Endometrium (tissue), 2 donors: ENCODE data around the gene NFE2L1.
A peak's percentile ranks its signal among the peaks of the same experiment; 100 is the strongest.

Source experiments
- FAIRE-seq: peaks from 2 replicates; lab custom pipeline; 2012; peaks lifted over from hg19 to GRCh38; lab: Jason Lieb, UNC
- donor health status: control.
- donor health status: control.

Gene NFE2L1

GRCh38 chr17:48047113-48047740, 932 bp upstream of the NFE2L1 start:
- FAIRE-seq, result no peak

DNA sequence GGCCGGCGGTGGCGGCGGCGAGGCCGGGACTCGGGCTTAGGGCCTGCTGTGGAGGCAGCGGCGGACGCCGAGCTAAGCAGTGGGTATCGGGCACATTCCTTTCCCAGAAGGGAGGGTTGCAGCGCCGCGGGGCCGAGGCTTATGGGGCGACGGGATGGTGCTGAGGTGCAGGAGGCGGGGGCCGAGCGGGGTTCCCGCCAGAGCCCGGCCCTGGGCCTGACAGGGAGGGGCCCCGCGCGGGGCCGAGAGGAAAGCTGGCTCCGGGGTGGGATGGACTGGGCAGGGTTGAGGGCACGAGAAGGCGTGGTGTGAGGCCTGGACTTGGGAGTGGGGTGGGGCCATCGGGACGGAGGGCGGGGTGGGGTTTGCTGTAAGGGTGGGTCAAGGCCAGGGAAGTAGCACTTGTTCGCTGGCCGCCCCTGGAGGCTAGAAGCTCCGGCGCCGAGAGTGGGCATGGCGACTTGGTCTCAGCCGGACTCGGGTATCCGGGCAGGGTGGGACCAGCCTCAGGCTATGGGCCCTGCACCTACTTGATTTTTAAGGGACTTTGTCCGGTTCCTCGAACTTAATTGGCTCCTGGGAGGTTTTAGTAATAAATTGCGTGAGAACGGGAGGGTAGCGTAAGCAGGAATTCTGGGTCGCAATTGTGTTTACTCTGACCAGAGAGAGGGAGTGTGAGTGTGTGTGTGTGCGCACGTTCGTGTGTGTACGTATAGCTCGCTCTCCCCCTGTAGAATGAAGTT, 396 bp downstream of the NFE2L1 start:
- FAIRE-seq, result no peak

- no peak for FAIRE-seq
Observed at GRCh38 chr17:48051283-48051682, 3.1 kb downstream of the NFE2L1 start.

- peak; percentile 79 for FAIRE-seq
Observed at GRCh38 chr17:48051706-48052486, 3.7 kb downstream of the NFE2L1 start.

DNA sequence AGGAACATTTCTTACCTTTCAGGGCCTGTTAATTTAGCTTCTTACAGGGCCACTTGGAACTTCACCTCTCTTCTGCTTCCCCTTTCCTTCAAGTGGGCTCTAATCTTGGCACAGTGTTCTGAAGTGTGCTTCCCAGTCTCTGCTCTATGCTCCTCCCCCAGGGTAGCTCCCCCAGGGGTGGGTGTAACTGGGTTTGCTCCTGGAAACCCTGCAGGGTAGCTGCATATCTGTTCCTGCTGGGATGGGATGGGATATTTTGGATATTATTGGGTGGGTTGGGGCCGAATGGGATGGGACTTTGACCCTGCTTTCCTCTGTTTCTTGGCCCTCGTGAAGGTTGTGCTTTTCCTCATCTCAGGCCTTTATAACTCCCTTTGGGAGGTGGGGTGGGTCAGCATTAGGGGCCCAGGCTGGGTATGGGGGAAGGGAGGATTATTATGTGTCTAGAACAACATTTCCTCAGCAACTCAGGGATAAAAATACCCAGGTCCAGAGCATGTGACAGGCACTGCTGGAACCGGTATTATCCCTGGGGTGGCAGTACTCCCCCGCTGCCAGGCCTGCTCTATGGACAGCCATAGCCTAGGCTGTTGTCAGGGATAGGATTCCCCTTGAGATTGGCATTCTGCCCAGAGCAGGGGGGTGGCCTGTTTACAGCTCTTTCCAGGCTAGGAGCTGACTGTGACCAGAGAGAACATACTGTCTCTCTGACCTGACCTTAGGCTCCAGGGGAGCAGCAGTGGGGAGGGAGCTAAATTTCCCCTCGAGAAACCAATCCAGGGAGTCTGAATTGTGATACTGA, 5.0 kb downstream of the NFE2L1 start:
- no peak for FAIRE-seq

GRCh38 chr17:48053758-48054237, 5.6 kb downstream of the NFE2L1 start:
- FAIRE-seq, result no peak

DNA sequence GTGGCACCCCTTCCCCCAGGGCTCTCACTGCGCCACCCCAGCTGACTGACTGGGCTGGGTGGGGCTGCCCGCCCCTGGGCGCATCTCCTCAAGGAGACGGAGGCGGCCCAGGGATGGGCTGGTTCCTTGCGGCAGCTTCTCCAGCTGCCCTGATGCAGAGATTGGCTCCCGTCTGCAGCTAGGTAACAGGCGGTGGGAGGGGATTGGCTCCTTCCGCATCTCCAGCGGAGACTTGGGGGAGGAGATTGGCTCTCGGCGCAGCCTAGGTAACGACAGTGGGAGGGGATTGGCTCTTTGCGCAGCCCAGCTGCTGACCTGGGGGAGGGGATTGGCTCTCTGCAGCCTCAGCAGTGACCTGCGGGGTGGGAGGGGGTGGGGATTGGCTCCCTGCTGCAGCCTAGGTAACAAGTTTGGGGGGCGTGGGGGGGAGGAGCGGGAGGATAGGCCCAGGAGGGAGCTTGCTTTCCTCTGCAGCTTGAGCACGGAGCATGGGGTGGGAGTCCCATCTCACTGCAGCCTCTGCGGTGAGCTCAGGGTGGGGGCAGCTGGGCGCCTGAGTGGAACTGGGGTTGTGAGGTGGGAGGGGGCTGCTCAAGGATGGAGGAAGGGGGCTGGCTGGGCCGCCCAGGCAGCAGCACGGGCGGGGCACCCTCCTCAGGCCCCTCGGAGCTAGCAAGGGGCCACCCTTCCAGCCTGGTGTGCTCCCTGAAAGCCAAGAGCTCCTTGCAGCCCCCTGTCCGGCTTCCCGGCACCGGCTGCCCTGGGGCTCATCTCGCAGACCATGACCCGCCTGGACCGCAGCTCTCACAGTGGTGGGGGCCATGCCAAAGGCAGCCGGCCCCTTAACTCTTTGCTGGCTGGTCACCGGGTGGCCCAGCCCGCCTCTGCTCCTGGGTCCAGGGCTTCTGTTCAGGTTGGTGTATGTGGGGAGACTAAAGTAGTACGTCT, 6.4 kb downstream of the NFE2L1 start:
- peak; percentile 21 for FAIRE-seq

- FAIRE-seq, result no peak
Observed at GRCh38 chr17:48055531-48056245, 7.5 kb downstream of the NFE2L1 start.

DNA sequence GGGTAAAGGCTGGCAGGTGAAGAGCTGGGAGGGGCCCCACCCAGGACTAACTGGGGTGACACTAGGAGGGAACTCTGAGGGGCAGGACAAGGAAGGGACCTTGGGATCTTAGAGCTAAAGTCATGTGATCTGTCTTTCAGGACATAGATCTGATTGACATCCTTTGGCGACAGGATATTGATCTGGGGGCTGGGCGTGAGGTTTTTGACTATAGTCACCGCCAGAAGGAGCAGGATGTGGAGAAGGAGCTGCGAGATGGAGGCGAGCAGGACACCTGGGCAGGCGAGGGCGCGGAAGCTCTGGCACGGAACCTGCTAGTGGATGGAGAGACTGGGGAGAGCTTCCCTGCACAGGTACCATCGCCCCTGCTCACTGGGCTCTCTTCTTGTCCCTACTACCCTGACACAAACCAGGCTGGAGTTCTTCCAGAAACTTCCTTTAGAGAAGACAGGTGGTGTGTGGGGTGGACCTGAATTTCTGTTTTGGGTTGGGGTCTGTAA, 8.1 kb downstream of the NFE2L1 start:
- FAIRE-seq, result no peak

DNA sequence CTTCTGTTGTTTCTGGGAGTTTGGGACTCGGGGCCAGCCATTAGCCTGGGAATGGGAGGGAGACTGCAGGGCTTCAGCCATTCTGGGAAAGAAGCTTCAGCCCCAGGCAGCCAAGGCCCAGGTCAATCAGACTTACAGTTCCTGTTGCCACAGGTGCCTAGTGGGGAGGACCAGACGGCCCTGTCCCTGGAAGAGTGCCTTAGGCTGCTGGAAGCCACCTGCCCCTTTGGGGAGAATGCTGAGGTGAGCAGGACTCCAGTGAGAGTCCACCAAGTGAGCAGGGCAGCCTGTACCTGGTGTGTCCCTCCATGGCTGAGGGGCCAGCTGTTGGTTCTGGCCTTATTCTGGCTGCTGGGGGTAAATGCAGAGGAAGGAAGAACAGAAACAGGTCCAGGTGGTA, 8.7 kb downstream of the NFE2L1 start:
- FAIRE-seq, result no peak

DNA sequence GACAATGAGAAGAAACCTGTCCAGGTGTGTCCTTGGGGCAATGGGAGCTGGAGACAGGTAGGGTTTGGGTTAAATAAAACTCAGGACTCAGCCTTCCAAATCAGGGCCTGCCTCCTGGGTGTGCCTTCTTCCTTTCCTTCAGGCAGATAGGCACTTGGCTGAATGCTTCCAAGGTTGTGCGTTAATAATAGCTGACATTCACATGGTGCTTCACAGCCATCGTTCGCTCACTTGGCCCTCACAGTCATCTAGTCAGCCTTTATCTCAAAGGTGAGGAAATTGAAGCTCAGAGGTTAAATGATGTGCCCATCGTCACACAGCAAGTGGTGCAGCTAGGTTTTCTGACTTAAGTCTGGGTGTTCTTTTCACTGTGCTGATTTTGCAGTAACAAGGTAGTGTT, 9.5 kb downstream of the NFE2L1 start:
- FAIRE-seq, result no peak

GRCh38 chr17:48058393-48059124, 10.4 kb downstream of the NFE2L1 start:
- FAIRE-seq, result no peak

DNA sequence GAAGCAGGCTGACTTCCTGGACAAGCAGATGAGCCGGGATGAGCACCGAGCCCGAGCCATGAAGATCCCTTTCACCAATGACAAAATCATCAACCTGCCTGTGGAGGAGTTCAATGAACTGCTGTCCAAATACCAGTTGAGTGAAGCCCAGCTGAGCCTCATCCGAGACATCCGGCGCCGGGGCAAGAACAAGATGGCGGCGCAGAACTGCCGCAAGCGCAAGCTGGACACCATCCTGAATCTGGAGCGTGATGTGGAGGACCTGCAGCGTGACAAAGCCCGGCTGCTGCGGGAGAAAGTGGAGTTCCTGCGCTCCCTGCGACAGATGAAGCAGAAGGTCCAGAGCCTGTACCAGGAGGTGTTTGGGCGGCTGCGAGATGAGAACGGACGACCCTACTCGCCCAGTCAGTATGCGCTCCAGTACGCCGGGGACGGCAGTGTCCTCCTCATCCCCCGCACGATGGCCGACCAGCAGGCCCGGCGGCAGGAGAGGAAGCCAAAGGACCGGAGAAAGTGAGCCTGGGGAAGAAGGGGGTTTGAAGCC, 11.0 kb downstream of the NFE2L1 start:
- no peak for FAIRE-seq

DNA sequence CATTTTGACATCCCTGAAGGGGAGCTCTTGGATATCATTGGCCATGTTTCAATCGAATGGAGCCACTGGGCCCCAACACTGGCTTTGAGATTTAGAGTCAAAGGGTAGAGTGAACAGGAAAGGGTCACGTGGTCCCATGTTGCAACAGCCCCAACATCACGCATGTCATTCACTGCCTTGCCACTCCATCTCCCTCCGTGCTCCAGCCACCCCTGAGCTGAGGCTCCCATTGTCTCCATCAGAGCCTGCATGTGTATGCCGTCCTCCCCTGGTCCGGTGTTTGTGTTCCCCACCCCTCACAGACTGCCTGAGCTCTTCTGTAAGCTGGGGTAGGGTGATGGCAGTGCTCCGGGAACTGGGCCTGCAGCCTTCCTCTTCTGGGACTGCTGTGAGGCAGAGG, 12.1 kb downstream of the NFE2L1 start:
- FAIRE-seq, result no peak

DNA sequence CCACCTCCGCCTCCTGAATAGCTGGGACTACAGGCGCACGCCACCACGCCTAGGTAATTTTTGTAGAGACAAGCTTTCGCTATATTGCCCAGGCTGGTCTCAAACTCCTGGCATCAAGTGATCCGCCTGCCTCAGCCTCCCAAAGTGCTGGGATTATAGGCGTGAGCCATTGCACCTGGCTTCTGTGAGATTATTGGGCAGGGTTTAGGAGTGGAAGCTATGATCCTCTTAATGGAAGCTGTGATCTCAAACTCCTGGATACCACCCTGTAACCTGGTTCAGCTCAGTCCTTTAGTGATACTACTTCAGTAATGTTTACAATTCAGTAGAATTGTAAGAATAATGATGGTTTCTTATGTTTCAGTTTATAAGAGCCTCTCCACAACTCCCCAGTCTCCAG, 14.1 kb downstream of the NFE2L1 start:
- no peak for FAIRE-seq

GRCh38 chr17:48064638-48065037, 16.5 kb downstream of the NFE2L1 start:
- no peak for FAIRE-seq

DNA sequence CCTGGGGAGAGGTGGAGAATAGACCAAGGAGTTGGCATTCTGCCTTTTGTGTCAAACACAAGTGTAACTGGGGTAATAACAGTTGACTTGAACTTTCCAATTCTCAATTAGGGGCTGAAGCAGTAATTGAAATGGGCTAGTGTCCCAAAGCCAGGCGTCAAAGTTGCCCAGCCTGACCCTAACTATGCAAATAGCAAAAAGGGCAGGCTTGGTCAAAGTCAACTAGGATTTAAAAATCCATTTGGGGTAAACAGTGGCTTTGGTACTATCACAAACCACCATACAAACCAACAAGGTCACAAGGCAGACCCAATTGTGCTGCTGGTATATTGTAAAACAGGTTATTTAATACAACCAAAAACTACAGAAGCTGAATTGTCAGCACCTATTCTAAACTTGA, 18.0 kb downstream of the NFE2L1 start:
- no peak for FAIRE-seq

DNA sequence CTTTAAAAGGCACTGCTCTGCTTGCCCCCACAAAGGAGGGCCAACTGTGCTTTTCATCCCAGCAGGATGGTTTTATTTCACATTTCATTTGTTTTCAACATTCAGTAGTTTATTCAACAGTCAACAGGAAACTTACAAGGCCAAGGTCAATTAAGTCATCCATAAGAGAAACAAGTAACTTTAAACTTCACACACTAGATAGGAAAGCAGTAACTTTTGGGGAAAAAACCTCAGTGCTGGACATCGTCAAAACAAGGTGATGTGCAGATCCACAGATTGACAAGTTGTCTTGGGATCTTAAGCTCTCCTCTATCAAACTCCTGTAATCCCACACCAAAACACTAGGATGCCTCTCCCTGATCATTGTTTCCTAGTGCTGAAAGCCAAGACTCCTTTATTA, 18.5 kb downstream of the NFE2L1 start:
- FAIRE-seq, result no peak

- no peak for FAIRE-seq
Observed at GRCh38 chr17:48067245-48067644, 19.1 kb downstream of the NFE2L1 start.
